IPS DF 4.7 (cell line): ENCODE measurements around the gene CCDC27.
"Not testable (repeated sequence)": the region's sequence is repeated elsewhere in the genome, so short reads cannot be mapped to it uniquely, and the experiment has no call there.

ENCODE experiments used
- DNase-seq: peaks from one replicate; pipeline ENCODE4 v3.0.0-alpha.2; 2013; ENCODE audit warnings: low spot score; ENCODE audit errors: extremely low read depth

Gene CCDC27

DNA sequence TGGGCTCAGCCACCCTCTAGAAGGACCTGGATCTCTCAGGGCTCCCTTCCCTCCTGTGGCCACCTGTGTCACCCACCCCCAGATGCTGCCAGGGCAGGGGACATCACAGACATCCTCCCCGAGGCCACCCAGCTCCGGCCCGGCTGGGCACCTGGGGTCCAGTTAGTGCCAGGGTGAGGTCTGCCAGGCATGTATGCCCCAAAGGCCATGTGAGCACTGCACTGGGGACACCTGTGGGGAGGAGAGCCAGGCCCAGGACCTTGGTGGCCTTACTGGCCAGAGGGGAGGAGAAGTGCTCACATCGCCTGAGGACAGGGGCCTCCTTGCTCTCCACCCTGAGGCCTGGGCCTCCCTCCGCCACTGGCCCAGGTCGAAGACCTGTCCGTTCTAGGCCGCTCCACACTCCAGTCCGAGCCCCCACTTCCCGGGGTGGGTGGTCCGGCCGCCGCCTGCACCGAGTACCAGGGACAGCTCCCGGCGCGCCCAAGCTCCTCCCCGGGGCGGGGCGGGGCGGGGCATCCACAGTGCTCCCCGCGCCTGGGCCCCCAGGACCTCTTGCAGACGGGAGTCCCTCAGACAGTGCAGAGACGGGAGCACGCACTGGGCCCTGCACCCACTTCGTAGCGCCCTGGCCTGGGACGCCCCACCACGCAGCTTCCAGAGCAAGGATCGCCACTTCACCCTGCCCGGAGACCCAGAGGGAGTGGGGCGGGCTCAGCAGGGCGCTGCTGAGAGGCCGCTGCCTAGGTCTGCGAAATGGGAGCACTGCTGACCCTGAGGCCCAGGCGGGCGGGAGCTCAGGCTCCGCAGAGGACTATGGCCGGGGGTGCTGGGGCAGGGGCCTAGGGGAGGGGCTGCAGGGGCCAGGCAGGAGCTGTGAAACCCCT, 34.3 kb upstream of the CCDC27 start:
- no peak for DNase-seq

DNA sequence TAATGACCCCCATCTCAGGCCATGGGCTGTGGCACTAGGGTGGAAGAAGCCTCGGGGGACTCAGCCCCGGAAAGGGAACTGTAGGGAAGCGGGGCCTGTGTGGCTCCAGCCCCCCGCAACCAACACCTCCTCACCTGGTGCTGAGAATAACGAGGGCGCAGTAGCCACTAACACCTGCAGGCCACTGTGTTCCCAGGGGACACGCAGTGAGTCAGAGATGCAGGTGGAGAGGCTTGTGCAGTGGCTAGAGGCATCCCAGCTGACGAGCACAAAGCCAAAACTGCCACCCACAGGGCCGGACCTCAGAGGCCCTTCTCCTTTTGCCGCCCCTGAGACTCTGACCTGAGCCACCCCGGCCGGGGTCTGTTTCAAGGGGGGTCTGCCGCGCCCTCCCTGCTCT, 33.5 kb upstream of the CCDC27 start:
- DNase-seq, result no peak

DNA sequence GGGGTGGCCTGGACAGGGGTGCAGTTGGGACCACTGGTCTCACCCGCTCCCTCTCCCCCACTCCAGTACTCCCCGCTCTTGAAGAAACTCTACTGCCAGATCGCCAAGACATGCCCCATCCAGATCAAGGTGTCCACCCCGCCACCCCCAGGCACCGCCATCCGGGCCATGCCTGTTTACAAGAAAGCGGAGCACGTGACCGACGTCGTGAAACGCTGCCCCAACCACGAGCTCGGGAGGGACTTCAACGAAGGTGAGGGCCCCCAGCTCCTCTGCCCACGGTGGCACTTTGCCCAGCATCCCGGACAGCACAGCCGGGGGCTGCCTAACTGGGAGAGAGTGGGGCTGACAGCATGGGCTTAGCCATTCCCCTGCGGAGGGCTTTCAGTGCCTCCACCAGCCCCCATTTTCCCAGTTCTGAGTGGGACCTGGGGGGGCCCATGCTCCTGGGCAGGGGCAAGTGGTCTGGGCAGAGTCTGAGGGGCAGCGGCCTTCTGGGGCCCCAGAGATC, 30.2 kb upstream of the CCDC27 start:
- DNase-seq, result no peak

DNA sequence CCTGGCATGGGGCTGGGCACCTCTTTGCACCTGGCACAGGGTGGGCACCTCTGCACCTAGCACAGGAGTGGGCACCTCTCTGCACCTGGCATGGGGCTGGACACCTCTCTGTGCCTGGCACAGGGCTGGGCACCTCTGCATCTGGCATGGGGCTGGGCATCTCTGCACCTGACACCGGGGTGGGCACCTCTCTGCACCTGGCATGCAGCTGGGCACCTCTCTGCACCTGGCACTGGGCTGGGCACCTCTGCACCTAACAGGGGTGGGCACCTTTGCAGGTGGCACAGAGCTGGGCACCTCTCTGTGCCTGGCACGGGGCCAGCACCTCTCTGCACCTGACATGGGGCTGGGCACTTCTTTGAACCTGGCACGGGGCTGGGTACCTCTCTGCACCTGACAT, 29.4 kb upstream of the CCDC27 start:
- no peak for DNase-seq

DNA sequence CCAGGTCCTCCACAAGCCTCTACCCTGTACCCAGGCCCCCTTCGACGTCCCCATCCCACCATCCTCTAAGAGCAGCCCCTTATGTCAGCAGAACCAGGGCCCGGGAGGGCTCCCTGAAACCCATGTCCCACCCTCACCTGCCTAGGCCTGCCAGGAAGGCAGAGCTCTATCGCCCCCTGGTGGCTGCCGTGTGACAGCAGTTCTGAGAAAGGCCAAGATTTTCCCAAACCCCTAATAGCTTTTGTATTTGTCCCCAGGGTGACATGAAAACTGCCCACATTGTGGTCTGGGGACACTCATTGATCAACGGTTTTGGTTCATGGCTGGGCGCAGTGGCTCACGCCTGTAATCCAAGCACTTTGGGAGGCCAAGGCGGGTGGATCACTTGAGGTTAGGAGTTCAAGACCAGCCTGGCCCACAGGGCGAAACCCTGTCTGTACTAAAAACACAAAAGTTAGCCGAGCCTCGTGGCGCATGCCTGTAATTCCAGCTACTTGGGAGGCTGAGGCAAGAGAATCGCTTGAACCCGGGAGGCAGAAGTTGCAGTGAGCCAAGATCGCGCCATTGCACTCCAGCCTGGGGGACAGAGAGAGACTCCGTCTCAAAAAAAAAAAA, 27.7 kb upstream of the CCDC27 start:
- not testable (repeated sequence) for DNase-seq

DNA sequence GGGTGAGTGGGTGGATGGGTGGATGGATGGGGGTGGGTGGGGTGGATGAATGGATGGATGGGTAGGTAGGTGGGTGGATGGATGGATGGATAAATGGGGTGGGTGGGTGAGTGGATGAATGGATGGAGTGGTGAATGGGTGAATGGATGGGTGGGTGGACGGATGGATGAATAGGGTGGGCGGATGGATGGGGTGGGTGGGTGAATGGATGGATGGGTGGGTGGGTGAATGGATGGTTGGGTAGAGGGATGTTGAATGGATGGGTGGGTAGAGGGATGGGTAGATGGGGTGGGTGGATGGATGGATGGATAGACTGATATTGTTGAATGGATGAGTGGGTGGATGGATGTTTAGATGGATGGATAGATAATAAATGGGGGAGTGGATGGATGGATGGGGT, 26.9 kb upstream of the CCDC27 start:
- no peak for DNase-seq

DNA sequence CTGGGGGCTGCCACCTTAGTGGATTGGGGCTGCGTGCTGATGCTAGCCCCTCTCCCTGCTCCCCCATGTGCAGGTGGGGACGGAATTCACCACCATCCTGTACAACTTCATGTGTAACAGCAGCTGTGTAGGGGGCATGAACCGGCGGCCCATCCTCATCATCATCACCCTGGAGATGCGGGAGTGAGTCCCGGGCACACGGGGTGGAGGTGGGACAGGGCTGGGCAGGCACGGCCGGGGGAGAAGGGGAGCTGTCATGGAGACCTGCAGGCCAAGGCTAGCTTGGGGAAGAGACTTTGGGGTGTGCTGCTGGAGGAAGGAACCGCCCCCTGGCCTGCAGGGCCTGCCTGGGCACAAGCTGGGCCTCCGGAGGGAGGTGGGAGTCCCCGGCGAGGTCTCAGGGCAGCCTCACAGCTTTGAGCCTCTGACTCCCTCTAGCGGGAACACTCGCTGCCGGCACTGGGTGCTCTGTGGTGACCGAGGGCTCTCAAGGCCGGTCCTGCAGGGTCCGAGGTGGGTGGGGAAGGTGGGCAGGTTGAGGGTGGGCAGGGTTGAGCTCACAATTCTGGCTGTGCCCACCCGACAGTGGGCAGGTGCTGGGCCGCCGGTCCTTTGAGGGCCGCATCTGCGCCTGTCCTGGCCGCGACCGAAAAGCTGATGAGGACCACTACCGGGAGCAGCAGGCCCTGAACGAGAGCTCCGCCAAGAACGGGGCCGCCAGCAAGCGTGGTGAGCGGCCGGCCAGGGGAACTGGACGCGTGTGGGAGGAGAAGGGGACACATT, 25.0 kb upstream of the CCDC27 start:
- DNase-seq, result no peak

DNA sequence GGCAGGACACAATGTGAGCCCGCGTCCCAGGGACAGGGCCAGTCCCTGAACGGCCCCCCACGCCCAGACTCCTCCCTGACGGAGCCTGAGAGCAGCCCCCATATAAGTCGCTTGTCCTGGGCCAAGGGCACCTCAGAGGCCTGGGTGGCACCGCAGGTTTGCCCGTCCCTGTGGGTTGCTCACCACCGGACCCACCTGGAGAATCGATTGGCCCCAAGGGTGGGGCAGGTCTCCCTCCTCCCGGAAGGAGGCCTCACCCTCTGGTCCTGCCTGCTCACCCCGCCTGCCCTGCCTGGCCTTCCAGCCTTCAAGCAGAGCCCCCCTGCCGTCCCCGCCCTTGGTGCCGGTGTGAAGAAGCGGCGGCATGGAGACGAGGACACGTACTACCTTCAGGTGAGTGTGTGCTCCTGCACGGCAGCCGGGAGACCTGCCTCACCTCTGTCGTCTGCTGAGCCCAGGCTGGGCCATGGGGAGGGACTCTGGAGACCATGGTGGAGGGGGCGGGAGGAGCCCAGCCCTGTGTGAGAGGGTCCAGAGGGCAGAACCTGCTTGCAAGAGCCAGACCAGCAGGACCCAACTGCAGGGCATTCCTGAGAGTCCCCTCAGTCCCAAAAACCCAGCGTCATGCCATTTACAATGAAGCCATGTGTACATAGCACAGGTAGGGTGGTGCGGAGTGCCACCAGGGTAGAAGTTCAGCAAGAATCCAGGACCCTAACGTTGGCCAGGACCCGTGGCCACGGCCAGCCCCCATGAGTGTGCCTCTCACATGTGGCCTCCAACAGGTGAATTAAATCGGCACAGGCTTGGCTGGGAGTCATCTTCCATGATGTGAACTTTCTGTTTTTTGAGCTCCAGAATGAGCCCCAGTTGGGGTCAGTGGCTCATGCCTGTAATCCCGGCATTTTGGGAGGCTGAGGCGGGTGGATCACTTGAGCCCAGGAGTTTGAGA, 24.1 kb upstream of the CCDC27 start:
- DNase-seq, result no peak

DNA sequence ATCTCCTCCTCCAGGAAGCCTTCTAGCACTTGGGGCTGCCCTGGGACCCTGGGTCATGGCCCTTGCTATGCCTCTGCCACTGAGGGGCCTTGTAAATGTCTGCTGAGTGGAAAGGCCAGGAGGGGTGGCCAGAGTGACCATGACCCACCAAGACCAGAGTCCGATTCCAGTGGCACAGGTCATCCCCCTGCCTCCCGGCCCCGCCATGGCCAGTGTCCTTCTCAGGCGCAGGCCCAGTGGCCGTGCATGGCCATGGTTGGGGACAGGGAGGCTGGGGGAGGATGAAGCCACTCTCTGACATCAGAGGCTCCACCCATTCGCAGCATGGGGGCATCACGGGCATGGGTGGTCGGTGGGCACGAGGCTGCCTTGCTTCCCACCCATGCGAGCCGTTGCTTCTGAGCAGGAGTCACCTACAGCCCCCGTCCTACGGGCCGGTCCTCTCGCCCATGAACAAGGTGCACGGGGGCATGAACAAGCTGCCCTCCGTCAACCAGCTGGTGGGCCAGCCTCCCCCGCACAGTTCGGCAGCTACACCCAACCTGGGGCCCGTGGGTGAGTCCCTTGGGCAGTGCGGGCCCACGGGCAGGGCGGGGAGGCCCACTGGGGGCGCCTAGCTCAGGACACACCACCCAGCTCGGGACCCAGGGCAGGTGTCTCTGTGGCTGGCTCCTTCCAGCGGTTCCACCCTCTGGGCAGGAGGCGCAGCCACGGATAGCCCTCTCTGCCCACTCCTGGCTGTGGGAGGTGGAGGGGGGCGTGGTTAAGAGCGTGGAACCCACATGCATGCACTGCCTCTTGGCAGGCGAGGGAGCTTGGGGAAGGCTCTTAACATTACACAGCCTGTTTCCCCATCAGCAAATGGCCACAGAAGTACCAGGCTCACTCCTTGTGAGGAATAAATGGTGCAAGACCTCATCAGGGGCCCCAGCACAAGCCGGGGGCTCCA, 22.4 kb upstream of the CCDC27 start:
- no peak for DNase-seq

DNA sequence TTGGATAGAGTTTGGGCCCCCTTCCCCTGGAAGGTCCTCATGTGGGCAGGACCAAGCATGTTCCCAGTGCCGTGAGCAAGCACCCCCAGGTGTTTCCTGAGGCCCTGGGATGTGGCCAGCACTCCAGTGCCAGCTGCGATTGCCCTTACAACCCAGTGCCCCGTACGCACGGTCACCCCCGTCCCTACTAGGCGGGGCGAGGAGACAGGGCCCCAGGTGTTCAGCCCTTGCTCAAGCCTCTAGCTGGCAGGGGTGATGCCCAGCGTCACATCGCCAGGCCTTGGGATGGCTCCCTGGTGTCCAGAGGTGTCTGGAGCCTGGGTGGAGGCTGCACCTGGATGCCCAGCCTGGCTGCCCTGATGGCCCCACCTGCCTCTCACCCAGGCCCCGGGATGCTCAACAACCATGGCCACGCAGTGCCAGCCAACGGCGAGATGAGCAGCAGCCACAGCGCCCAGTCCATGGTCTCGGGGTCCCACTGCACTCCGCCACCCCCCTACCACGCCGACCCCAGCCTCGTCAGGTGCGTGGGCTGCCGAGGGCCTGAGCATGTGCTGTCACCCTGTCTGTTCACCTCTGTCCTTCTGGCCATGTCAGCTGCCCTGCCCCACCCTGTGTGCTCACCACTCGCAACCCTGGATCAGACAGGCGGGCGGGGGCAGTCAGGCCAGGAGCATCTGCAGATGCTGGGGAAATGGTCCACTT, 21.6 kb upstream of the CCDC27 start:
- DNase-seq, result no peak

DNA sequence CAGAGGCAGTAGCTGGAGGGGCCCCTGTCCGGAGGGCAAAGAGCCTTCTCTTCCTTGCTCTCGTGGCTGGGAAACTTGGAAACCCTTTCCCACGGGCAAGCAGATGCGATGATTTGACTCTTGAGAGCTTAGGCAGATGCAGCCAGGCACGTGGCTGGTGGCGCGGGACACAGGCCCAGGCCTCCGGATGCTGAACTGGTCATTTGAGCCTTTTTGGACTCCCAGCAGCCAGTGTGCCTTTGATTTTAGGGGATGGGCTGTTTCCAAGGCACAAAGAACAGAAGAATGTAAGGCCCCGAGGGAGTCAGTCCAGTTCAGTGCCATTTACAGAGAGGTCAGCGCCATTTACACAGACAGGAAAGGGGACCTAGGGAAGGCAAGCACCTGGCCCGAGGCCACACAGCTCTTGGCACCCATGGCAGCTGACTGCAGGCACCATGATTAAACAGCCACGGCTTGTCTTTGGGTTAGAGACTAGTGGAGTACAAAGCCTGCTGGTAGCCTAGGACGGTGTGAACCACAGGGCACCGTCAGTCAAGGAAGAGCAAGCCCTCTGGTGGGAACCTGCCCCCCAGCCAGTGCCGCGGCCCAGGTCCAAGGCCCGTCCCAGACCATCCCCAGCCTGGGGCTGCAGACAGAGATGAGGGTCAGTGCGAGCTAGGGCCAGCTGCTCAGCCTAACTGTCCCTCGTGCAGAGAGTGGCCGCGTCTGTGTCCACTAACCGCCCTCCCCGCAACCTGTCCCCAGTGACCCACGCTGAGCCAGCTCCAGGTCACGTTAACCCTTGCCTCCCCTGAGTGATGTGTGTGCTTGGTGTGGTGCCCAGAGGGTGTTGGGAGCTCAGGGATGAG, 20.4 kb upstream of the CCDC27 start:
- DNase-seq, result no peak

DNA sequence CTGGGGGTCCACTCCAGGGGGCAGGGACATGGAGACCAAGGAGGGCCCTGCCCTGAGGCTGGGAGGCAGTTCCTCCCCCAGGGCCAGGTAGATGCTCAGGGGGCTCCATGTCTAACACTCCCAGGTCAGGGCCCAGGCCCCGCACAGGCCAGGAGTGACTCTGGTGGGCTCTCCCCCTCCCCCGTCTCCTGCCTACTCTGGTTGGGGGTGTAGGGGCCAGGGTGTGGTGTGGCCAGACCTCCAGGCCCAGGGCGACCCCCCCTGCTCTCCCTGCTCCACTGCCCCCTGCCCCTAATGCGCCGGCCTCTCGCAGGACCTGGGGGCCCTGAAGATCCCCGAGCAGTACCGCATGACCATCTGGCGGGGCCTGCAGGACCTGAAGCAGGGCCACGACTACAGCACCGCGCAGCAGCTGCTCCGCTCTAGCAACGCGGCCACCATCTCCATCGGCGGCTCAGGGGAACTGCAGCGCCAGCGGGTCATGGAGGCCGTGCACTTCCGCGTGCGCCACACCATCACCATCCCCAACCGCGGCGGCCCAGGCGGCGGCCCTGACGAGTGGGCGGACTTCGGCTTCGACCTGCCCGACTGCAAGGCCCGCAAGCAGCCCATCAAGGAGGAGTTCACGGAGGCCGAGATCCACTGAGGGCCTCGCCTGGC, 19.7 kb upstream of the CCDC27 start:
- no peak for DNase-seq

DNA sequence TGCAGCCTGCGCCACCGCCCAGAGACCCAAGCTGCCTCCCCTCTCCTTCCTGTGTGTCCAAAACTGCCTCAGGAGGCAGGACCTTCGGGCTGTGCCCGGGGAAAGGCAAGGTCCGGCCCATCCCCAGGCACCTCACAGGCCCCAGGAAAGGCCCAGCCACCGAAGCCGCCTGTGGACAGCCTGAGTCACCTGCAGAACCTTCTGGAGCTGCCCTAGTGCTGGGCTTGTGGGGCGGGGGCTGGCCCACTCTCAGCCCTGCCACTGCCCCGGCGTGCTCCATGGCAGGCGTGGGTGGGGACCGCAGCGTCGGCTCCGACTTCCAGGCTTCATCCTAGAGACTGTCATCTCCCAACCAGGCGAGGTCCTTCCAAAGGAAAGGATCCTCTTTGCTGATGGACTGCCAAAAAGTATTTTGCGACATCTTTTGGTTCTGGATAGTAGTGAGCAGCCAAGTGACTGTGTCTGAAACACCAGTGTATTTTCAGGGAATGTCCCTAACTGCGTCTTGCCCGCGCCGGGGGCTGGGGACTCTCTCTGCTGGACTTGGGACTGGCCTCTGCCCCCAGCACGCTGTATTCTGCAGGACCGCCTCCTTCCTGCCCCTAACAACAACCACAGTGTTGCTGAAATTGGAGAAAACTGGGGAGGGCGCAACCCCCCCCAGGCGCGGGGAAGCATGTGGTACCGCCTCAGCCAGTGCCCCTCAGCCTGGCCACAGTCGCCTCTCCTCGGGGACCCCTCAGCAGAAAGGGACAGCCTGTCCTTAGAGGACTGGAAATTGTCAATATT, 19.0 kb upstream of the CCDC27 start:
- no peak for DNase-seq

DNA sequence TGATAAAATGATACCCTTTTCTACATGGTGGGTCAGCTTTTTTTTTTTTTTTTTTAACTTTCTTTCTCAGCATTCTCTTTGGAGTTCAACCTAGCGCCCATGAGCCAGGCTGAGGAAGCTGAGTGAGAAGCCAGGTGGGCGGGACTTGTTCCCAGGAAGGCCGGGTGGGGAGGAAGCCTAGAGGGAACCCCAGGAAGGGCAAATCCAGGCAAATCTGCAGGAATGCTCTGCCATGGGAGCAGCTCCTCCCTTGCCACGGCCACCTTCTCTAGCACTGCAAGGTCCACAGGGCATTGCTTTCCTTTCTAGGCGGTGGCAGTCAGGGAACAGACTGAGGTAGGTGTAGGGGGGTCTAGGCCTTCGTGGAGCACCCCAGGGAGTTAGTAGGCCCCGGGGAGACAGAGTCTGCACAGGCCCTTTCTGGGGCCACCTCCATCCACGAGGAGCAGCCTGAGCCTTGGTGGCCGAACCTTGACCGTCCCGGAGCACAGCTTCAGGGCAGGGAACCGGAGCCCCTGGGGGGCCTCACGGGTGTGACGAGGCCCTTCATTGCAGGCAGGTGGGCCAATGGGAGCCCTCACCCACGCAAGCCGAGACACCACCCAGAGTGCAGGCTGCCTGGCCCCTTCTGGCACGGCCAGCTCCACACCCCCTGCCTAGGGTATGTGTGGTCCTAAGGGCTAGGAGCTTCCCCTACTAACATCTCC, 18.2 kb upstream of the CCDC27 start:
- DNase-seq, result no peak

DNA sequence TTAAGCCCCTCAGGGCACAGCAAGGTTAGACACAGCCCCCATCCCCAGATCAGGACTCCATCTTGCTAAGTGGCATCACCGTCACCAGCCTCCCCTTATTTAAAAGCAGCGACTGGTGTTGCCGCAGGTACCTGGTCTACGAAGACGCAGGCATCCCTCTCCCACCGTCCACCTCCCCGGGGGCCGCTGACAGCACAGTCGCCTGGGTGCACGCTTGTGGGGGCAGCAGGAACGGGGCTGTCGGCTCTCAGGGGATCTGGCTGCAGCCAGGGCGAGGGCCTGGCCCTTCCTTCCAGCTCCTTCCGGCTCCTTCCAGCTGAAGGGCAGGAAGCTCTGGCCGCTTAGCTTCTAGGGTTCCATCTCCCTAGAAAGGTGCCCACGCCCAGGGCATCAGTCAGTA, 17.6 kb upstream of the CCDC27 start:
- DNase-seq, result no peak

DNA sequence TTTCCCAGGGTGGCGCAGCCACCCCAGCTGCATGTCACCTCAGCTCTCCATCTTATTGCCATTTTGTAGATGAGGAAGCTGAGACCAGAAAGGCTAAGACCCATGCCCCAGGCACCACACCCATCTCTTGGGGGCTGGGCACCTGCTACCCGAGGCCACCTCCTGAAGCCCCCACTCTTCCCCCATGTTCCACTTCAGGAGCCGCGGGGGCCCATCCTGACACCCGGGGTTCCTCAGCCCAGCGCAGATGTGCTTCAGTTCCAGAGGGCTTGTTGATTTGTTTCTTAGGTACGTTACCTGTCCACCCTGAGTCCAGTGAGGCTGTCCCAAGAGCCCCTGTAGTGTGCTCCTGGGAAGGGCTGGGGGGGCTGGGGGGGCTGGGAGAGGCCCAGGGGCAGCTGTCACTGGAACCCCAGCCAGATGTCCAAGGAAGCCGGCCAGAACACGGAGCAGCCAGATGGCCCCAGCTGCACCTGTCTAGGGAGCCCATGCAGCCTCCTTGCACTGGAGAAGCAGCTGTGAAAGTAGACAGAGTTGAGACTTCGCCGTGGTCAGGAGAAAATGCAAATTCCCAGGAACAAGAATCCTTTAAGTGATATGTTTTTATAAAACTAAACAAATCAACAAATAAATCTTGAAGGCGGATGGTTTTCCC, 17.1 kb upstream of the CCDC27 start:
- no peak for DNase-seq
